NCI-H187 (cell line): ENCODE measurements around the gene SPNS1.

Experiments
- DNase-seq, 2 experiments: peaks; one replicate each; lab custom pipeline; 2025; lab: John Stamatoyannopoulos, UW

SPNS1 gene

GRCh38 chr16:29028457-29029167 is 54.0 kb downstream of the SPNS1 start:
- no peak for DNase-seq

GRCh38 chr16:29029168-29029994 is 54.8 kb downstream of the SPNS1 start:
- no peak for DNase-seq

GRCh38 chr16:29030086-29030840 is 55.7 kb downstream of the SPNS1 start:
- no peak for DNase-seq
